ENCODE measurements around the gene RHOV.
"Not testable (repeated sequence)": the region's sequence is repeated elsewhere in the genome, so short reads cannot be mapped to it uniquely, and the experiment has no call there.

The RHOV gene

DNA sequence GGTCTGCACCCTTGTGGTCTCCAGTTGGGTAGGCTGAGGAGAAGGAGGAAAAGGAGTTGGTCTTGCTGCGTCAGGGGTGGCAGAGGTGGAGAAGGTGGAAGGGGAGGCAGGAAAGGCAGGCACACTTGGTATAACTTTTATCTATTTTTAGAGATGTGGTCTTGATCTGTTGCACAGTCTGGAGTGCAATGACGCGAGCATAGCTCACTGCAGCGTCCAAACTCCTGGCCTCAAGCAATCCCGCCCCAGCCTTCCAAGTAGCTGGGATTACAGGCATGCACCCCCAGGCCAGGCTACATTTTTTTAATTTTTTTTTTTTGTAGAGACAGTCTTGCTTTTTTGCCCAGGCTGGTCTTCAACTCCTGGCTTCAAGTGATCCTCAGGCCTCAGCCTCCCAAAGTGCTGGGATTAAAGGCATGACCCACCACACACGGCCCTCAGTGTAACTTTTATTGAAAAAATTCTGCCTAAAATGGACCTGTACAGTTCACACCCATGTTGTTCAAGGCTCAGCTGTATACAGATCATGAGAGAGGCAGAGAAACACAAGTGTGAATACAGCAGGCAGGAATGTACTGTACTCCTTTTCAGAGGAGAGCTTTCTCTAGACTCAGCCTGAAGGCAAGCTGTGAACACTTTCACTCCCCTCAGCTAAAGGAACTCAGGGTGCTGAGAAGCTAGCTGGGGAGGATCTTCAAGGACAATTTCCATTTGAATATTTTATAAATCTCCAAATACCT is 2.1 kb upstream of the RHOV start:
- DNase-seq (ENCODE audit: low spot score) (no peak), FAIRE-seq (no peak)

DNA sequence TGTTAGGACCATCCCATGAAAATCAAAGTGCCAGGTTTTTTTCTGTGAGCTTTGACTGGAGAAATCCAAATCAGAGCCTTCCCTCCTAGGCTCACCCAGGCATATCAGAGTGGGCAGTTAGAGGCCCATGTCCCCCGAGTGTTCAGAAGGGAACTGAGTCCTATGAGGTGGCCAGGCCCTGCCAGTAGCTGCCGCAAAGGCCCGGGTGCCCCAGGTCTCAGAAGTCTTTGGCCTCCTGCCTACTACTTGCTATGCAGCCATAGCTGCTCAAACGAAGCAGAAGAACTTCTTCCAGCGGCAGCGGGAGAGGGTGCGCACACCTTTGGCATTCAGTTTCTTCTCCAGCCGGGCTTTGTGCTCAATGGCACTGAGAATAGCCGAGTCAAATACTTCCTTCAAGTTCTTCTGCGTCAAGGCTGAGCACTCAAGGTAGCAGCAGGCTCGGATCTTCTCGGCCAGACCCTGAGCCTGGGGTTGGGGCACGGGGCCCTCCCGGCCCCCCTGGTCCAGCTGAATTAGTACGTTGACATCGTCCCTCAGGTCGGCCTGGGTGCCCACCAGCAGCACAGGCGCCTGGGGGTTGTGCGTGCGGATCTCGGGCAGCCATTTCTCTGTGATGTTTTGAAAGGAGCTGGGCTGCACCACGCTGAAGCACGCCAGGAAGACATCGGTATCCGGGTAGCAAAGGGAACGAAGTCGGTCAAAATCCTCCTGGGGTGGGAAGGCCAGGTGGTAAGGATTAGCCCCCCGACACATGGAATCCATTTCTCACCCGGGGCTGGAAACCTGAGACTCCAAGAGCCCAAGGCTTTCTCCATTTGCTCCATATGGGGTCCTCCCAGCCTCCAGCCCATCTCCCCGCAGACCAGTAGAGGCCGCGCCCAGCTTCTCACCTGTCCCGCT is 992 bp downstream of the RHOV start:
- FAIRE-seq = no peak

GRCh38 chr15:40871749-40872617 is 2.1 kb downstream of the RHOV start:
- DNase-seq (ENCODE audit: low spot score) = no peak
- FAIRE-seq = no peak

More for the DNA sequence above, 992 bp downstream of the RHOV start:
- no peak for DNase-seq (ENCODE audit: low spot score)

- no peak for DNase-seq (ENCODE audit: low spot score)
- FAIRE-seq = no peak
Measured at GRCh38 chr15:40870716-40871115, 3.3 kb downstream of the RHOV start.

- no peak for FAIRE-seq
- DNase-seq (ENCODE audit: low spot score) = no peak
Measured at GRCh38 chr15:40869686-40870085, 4.3 kb downstream of the RHOV start.

DNA sequence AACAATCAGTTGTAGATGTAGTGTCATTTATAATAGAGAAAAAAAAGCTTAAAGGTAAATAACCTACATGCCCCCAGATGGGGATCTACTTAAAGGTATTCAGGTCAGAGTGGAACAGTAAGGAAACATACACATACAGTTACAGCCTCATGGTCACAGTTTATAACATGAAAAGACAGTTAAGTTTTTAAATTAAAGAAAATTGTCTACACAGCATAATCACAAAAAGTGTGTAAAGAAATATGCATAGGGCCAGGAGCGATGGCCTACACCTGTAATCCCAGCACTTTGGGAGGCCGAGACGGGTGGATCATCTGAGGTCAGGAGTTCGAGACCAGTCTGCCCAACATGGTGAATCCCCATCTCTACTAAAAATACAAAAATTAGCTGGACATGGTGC is 6.8 kb downstream of the RHOV start:
- FAIRE-seq (no peak), DNase-seq (ENCODE audit: low spot score) (no peak)

DNA sequence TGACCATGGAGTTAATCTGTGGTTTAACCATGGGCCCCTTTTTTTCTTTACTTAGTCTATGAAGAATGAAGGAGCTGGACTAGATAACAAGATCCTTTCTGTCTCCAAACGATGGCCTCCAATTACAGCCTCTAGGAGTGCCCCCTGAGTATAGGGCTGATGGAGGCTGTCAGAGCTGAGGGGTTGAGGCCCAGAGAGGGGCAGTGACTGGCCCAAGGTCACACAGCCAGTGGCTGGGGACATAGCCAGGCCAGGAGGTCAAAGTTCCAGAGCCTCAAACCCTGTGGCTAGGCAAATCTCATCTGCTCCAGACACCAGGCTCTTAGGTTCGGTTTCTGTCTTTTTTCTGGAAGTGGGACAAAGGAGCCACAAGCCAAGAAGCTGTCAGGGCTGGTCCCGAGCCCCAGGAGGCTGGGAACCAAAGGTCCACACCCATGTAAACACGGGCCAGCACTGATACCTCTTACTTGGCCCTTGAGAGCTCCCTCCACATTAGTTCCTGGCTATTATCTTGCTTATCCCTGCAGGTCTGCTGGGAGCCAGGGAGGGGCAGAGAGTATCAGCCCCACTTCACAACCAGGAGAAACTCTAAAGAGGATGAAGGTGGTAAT is 10.3 kb downstream of the RHOV start:
- DNase-seq (ENCODE audit: low spot score) = no peak
- FAIRE-seq = no peak

- not testable (repeated sequence) for DNase-seq (ENCODE audit: low spot score); FAIRE-seq
Measured at GRCh38 chr15:40861147-40861546, 12.9 kb downstream of the RHOV start.

DNA sequence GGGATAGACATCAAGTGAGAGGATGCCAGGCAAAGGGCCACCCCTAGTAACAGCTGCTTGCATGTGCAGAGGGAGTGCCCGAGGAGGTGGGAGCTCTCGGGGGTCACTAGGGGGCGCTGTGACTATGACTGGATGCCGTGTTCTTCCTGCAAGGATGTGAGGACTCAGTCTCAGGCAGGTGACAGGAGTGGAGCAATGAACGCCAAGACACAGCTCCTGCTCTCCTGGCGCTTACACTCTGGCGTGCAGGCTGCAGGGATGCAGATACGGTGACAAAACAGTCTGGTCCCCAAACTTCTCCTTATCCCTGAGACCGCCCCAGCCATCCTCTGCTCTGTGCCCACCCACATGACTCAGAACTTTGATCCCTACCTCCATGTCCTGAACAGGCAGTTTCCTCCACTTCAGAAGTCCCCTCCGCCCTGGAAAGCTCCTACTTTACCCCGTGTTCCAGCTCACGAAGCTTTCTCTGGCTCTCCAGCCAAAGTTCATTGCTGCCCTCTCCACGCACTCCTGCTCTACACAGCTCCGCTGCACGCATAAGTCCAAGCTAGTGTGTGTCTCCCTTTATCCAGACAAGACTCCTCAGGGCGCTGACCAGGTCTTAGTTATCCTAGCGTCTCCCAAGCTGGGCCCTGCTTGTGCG is 14.7 kb downstream of the RHOV start:
- FAIRE-seq (no peak), DNase-seq (ENCODE audit: low spot score) (peak; percentile 84)

DNA sequence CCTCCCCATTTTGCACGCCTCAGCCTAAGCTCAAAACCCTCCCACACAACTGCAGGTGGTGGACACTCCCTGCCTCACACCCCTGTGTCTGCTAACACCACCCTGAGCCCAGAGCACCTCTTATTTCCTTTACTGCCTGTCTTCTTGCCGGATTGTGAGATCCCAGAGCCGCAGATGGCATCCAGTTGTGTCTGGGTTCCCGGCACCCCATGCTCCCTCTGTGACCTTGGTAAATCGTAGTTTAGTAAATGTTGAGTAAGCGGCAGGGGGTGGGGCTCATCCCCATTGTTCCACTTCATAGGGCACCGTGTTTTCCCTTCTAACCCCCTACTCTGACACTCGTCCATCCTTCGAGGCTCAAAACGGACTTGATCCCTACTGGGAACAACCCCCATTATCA is 15.3 kb downstream of the RHOV start:
- no peak for DNase-seq (ENCODE audit: low spot score)
- FAIRE-seq = no peak

GRCh38 chr15:40857601-40858341 is 16.3 kb downstream of the RHOV start:
- FAIRE-seq = no peak
- DNase-seq (ENCODE audit: low spot score) = peak; percentile 88

DNA sequence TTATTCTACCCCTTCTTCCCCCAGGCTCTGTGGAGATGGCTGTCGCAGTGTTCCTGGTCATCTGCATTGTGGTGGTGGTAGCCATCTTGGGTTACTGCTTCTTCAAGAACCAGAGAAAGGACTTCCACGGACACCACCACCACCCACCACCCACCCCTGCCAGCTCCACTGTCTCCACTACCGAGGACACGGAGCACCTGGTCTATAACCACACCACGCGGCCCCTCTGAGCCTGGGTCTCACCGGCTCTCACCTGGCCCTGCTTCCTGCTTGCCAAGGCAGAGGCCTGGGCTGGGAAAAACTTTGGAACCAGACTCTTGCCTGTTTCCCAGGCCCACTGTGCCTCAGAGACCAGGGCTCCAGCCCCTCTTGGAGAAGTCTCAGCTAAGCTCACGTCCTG is 17.3 kb downstream of the RHOV start:
- no peak for FAIRE-seq
- DNase-seq (ENCODE audit: low spot score) = no peak

- FAIRE-seq = no peak
- no peak for DNase-seq (ENCODE audit: low spot score)
Measured at GRCh38 chr15:40855706-40856234, 18.3 kb downstream of the RHOV start.

DNA sequence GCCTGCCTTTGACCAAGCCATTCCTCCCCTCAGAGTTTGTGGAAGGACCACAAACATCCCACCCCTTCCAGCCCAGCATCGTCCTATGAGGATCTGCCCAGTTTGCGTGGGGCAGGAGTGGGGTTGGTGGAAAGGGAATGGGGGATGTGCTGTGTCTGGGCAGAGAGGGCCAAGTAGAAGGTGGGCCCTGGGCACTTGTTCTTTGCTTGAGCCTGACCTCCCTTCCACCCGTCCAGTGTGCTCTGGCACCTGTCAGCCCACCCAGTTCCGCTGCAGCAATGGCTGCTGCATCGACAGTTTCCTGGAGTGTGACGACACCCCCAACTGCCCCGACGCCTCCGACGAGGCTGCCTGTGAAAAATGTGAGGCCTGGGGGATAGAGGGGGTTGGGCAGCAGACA is 19.9 kb downstream of the RHOV start:
- FAIRE-seq = no peak
- no peak for DNase-seq (ENCODE audit: low spot score)

- FAIRE-seq (no peak), DNase-seq (ENCODE audit: low spot score) (no peak)
Measured at GRCh38 chr15:40853241-40853890, 20.7 kb downstream of the RHOV start.

- DNase-seq (ENCODE audit: low spot score) (no peak), FAIRE-seq (no peak)
Measured at GRCh38 chr15:40852529-40852928, 21.5 kb downstream of the RHOV start.

GRCh38 chr15:40850576-40851112 is 23.4 kb downstream of the RHOV start:
- DNase-seq (ENCODE audit: low spot score) (no peak), FAIRE-seq (no peak)

GRCh38 chr15:40847223-40847961 is 26.6 kb downstream of the RHOV start:
- FAIRE-seq = no peak
- peak; percentile 77 for DNase-seq (ENCODE audit: low spot score)
